Stomach (tissue), 9 donors: ENCODE results near the gene ABL1. TPM values are rescaled to one million over a fixed set of nuclear protein-coding genes. Genes with fewer than 3 reads are reported as not detected.

ENCODE experiments used
- DNase-seq, 2 donors: peaks; one replicate each; pipeline versions ENCODE4 v3.0.0 to v3.0.0-alpha.2; 2013 to 2019
- H3K27ac ChIP-seq, 5 donors: fragments of 200-600 bp in 4 of 5; sonication (generic) in 4 of 5; one replicate each; pipeline ENCODE4 v1.5.1; 2013 to 2019; ENCODE audit warnings: mild to moderate bottlenecking in 1 of 5, moderate library complexity in 1 of 5
- H3K27me3 ChIP-seq, 3 donors: fragments of 200-600 bp; sonication (generic); one replicate each; pipeline ENCODE4 v1.5.1; 2017 to 2019; ENCODE audit warnings: mixed run types in 1 of 3
- H3K36me3 ChIP-seq, 4 donors: fragments of 200-600 bp; sonication (generic); 1 replicate in 3 of 4; 2 replicates in 1 of 4; pipeline ENCODE4 v1.5.1; 2016 to 2019
- H3K4me1 ChIP-seq, 4 donors: fragments of 200-600 bp; sonication (generic); one replicate each; pipeline ENCODE4 v1.5.1; 2016 to 2019
- H3K4me3 ChIP-seq, 4 donors: fragments of 200-600 bp; sonication (generic) in 3 of 4; one replicate each; pipeline ENCODE4 v1.5.1; 2016 to 2019; ENCODE audit warnings: mild to moderate bottlenecking in 1 of 4
- H3K9me3 ChIP-seq, 4 donors: fragments of 200-600 bp; sonication (generic); one replicate each; pipeline ENCODE4 v1.5.1; 2016 to 2019
- EP300 ChIP-seq: sonication (generic); formaldehyde crosslinking; IDR thresholded peaks from one replicate; pipeline ENCODE4 v1.6.1; 2017; ENCODE audit warnings: antibody characterized with exemption
- POLR2A ChIP-seq, 4 donors: fragments of 450-650 bp; IDR thresholded peaks; one replicate each; pipeline ENCODE4 v1.6.1; 2016; ENCODE audit warnings: antibody characterized with exemption in 4 of 4, control low read depth in 2 of 4, mild to moderate bottlenecking in 1 of 4, moderate library complexity in 1 of 4
- POLR2AphosphoS5 ChIP-seq, 3 donors: sonication (generic); formaldehyde crosslinking; IDR thresholded peaks; one replicate each; pipeline ENCODE4 v1.6.1; 2016; ENCODE audit warnings: antibody characterized with exemption in 3 of 3
- WGBS, 5 donors: extraction: QIAGEN DNeasy Blood & Tissue Kit in 3 of 5; methylation state at CpG; one replicate each; pipeline versions ENCODE4 v1.1.5 to v1.1.7; 2013 to 2018; 5-methylcytosine and 5-hydroxymethylcytosine counted together
- intact Hi-C: fragments of 100-400 bp; cut with DNase I; formaldehyde crosslinking; loops from one replicate; pipeline ENCODE4 v1.15.1; 2023; ENCODE audit warnings: low total_unique reads
- polyA plus RNA-seq, 3 donors: library from polyadenylated mRNA; stranded (reverse); fragments of 200-250 nt; gene quantifications; one replicate each; pipeline ENCODE4 v1.2.3, GENCODE V29; 2013
- total RNA-seq, 5 donors: library from RNA; depleted of rRNA; stranded (reverse); fragments of >200 nt; gene quantifications; one replicate each; pipeline versions ENCODE4 v1.1.0 to v1.2.3, GENCODE V29; 2014 to 2016
- TF ChIP-seq, protein P1 (sequence below), 7 experiments: fragments of 450-650 bp in 4 of 7; fragments of 200-600 bp in 3 of 7; sonication (generic) in 3 of 7; IDR thresholded peaks; one replicate each; pipeline ENCODE4 v1.5.1; 2016 to 2019; ENCODE audit warnings: antibody characterized with exemption in 7 of 7, control low read depth in 2 of 7, mild to moderate bottlenecking in 1 of 7
- donor health status: healthy with polysubstance abuse.
- donor health status: Bipolar disorder and iron deficiency.
- donor health status: healthy.

Gene ABL1
- total and polyA plus RNA-seq, 8 donors: 19.0 to 95.9 (median 43.8) TPM

DNA sequence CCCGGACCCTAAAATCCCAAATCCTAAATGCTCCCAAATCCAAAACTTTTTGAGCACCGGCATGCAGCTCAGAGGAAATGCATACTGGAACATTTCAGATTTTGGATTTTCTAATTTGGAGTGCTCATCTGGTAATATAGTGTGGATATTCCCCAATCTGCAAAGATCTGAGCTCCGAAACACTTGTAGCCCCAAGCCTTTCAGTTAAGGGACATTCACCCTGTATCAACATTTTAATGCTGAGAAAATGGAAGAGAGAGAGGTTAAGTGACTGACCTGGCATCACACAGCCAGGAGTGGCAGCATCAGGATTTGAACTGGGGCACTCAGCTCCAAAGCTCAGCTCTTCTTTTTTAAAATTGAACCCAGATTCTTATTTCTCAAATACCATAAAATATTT is 30.9 kb downstream of the ABL1 start:
- intact Hi-C loops: no loop called here
- peaks cover 19 to 68% (median 60%) of the 10 kb centered on the region in 4 donors for H3K36me3 ChIP-seq
- H3K9me3 ChIP-seq: no peaks in the 10 kb centered on the region
- TF ChIP-seq, protein P1, sequence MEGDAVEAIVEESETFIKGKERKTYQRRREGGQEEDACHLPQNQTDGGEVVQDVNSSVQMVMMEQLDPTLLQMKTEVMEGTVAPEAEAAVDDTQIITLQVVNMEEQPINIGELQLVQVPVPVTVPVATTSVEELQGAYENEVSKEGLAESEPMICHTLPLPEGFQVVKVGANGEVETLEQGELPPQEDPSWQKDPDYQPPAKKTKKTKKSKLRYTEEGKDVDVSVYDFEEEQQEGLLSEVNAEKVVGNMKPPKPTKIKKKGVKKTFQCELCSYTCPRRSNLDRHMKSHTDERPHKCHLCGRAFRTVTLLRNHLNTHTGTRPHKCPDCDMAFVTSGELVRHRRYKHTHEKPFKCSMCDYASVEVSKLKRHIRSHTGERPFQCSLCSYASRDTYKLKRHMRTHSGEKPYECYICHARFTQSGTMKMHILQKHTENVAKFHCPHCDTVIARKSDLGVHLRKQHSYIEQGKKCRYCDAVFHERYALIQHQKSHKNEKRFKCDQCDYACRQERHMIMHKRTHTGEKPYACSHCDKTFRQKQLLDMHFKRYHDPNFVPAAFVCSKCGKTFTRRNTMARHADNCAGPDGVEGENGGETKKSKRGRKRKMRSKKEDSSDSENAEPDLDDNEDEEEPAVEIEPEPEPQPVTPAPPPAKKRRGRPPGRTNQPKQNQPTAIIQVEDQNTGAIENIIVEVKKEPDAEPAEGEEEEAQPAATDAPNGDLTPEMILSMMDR (IDR thresholded peaks at IDR 0.05): no peak
- TF ChIP-seq POLR2A (IDR thresholded peaks at IDR 0.05): no peak
- no peak for TF ChIP-seq POLR2AphosphoS5 (IDR thresholded peaks at IDR 0.05)
- no peak for TF ChIP-seq EP300
- H3K27me3 ChIP-seq: no peaks in the 10 kb centered on the region
- 96 to 100% (median 98%) methylated on average over 3 of the region's 3 CpGs for WGBS, 5 donors
- H3K4me3 ChIP-seq: no peak overlapping the region
- no peak for DNase-seq
- H3K4me1 ChIP-seq: peaks cover 16 to 98% (median 57%) of the 10 kb centered on the region in 4 donors
- peak overlapping the region in 1 of 5 donors; percentile 52 for H3K27ac ChIP-seq

DNA sequence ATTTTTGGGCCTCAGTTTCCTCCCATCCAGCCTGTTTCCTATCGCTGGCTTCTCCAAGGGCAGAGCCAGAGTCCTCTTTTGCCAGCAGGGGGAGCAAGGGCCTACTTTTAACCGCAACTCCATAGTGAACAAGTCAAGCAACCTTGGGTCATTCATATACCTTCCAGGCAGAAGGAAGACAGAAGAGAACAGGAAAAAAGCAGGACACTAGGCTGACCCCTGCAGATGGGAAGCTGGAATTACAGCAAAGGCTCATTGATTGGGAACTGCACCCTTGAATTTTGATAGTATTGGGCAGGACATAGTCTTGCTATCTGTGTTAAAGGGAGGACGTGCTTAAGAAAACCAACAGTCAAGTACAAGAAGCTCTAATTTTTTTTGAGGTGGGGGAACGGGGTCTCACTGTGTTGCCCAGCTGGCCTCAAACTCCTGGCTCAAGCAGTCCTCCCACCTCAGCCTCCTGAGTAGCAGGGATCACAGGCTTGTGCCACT is 31.5 kb downstream of the ABL1 start:
- peak; percentile 82 to 93 for DNase-seq
- Histone ChIP-seq H3K27ac (peak overlapping the region in 1 of 5 donors; percentile 52), H3K9me3 (no peaks in the 10 kb centered on the region), H3K27me3 (no peaks in the 10 kb centered on the region), H3K4me1 (peaks cover 16 to 98% (median 54%) of the 10 kb centered on the region in 4 donors), H3K36me3 (peaks cover 19 to 74% (median 64%) of the 10 kb centered on the region in 4 donors), H3K4me3 (no peak overlapping the region)
- TF ChIP-seq, protein P1 (IDR thresholded peaks at IDR 0.05): peak in 5 of 7 experiments; percentile 71 to 98 (median 84)
- TF ChIP-seq POLR2A (IDR thresholded peaks at IDR 0.05): no peak
- TF ChIP-seq POLR2AphosphoS5 (IDR thresholded peaks at IDR 0.05): peak in 1 of 3 donors; percentile 76
- WGBS, 5 donors: 40 to 47% (median 44%) methylated on average over 4 of the region's 4 CpGs
- intact Hi-C loops: no loop called here

DNA sequence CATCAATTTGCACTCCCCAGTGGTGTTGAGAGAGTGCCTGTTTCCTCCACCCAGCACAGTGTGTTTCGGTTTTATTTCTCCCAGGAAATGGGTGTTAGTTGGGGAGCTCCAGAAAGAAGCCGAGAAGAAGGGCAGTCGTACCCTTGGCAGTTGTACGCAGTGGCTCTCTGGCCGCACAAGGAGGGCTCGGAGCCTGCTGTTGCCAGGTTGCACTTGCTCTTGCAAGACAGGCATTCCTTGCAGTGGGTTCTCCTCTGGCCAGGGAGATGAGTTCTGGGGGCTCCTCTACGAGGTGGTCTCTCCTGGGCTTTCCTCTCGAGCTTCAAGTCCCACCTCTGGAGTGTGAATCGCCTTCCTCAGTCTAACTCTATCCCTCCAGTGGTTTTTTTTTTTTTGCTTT is 32.5 kb downstream of the ABL1 start:
- intact Hi-C loops: no loop called here
- Histone ChIP-seq H3K36me3 (peaks cover 28 to 75% (median 71%) of the 10 kb centered on the region in 4 donors), H3K9me3 (no peaks in the 10 kb centered on the region), H3K27ac (peak overlapping the region in 1 of 5 donors; percentile 52), H3K4me3 (no peak overlapping the region), H3K27me3 (no peaks in the 10 kb centered on the region), H3K4me1 (peaks cover 20 to 98% (median 57%) of the 10 kb centered on the region in 4 donors)
- 82 to 96% (median 93%) methylated on average over 9 of the region's 9 CpGs for WGBS, 5 donors
- TF ChIP-seq POLR2AphosphoS5 (IDR thresholded peaks at IDR 0.05) (no peak), EP300 (no peak), POLR2A (IDR thresholded peaks at IDR 0.05) (no peak)
- TF ChIP-seq, protein P1 (IDR thresholded peaks at IDR 0.05): no peak
- no peak for DNase-seq

DNA sequence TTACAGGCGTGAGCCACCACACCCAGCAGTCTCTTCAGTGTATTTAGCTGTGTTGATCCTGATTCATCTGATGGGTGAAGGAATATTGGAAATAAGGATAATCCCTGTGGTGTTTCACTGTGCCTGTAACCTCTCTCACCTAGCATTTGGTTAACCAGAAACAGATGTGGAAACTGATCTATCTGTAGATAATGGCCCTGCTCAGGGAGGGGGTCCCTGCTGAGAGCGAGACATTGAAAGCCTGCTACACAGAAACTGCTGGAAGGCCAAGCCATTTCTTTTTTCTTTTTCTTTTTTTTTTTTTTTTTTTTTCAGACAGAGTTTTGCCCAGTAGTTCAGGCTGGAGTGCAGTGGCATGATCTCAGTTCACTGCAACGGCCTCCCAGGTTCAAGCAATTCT is 33.2 kb downstream of the ABL1 start:
- TF ChIP-seq POLR2A (IDR thresholded peaks at IDR 0.05) (no peak), EP300 (no peak), POLR2AphosphoS5 (IDR thresholded peaks at IDR 0.05) (no peak)
- H3K4me1 ChIP-seq: peaks cover 27 to 98% (median 60%) of the 10 kb centered on the region in 4 donors
- DNase-seq: no peak
- peak overlapping the region in 1 of 5 donors; percentile 4 for H3K27ac ChIP-seq
- no peak overlapping the region for H3K4me3 ChIP-seq
- no peaks in the 10 kb centered on the region for H3K27me3 ChIP-seq
- intact Hi-C loops: no loop called here
- 91 to 97% (median 96%) methylated on average over 3 of the region's 3 CpGs for WGBS, 5 donors
- no peaks in the 10 kb centered on the region for H3K9me3 ChIP-seq
- peaks cover 29 to 75% (median 71%) of the 10 kb centered on the region in 4 donors for H3K36me3 ChIP-seq

DNA sequence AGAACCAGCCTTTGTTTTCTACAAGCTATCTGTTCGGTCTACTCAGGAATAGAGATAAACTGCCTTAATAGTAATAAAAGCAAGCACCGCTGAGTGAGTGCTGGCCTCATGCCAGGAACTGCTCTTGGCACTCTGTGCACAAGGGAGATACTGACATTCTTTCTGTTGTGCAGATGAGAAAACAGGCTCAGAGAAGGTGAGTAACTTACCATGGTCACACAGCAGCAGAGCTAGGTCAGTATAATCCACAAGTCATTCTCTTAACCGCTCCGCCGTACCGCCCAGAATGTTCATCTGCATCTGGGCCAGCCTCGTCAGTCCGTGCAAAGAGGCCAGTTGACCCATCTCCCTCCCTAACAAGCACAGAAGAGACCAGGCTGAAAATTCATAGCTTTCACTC is 34.2 kb downstream of the ABL1 start:
- Histone ChIP-seq H3K4me3 (no peak overlapping the region), H3K4me1 (peaks cover 27 to 97% (median 65%) of the 10 kb centered on the region in 4 donors), H3K9me3 (no peaks in the 10 kb centered on the region), H3K36me3 (peaks cover 31 to 76% (median 71%) of the 10 kb centered on the region in 4 donors), H3K27ac (peak overlapping the region in 1 of 5 donors; percentile 4), H3K27me3 (no peaks in the 10 kb centered on the region)
- DNase-seq: peak; percentile 69 to 73
- WGBS, 5 donors: 68 to 82% (median 72%) methylated on average over 8 of the region's 8 CpGs
- intact Hi-C loops: no loop called here
- no peak for TF ChIP-seq EP300
- TF ChIP-seq POLR2A (IDR thresholded peaks at IDR 0.05): no peak
- TF ChIP-seq, protein P1 (IDR thresholded peaks at IDR 0.05): no peak
- no peak for TF ChIP-seq POLR2AphosphoS5 (IDR thresholded peaks at IDR 0.05)
